GM21576 (cell line): ENCODE measurements around the gene TRIP12.
"Not testable (repeated sequence)": the region's sequence is repeated elsewhere in the genome, so short reads cannot be mapped to it uniquely, and the experiment has no call there.

Experiments used
- ATAC-seq: cut with Tn5 transposase; IDR thresholded peaks from one replicate; pipeline ENCODE4 v1.9.1; 2021; ENCODE audit warnings: mild to moderate bottlenecking, moderate library complexity; ENCODE audit not compliant: unreplicated experiment

Gene TRIP12

DNA sequence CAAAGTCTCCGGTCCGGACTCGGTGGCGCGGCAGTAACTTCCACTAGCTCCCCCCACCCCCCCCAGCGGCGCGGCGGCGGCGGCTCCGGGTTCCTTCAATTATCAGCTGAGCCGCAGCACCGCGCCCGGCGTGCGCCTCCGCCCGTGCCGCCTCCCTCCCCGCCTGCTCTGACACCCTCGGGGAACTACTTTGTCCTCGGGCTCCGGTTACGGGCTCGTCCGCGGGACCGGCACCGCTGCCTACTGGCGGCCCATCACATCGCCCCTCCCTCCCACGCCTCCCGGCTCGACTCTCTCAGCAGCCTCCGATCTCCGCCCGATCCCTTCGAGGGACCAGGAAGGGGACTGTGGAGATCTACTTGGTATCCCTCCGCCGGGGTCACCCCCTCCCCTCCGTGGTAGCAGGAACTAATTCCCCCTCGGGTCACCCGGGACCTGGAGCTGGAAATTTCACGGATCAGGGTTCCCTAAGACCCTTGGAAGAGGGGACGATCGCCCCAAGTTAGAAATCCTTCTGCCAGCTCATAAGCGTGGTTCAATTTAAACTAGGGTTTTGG lies at the start of gene TRIP12:
Gene TRIP12, minus strand, starts transcription at position 118 of the 557 bp plus-strand sequence. CDS start 41,930 bp downstream, outside the sequence.
- peak; percentile 66 for ATAC-seq

DNA sequence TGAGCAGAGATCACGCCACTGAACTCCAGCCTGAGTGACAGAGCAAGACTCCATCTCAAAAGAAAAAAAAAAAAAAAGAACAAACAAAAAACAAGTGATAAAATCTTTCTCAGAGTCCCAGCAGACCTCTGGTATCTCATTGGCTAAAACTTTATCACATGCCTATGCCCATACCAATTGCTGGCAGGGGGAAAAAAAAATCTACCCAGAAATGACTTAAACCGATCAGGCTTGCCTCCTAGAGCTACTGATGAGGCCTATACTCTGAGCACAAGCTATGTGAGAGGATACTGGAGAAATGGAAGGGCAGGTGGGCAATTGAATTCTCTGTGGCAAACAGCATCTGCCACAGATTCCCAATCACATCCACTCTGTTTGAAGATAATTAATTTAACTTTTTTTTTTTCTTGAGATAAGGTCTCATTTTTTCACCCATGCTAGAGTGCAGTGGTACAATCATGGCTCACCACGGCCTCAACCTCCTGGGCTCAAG lies 49.5 kb upstream of the TRIP12 start:
- no peak for ATAC-seq

DNA sequence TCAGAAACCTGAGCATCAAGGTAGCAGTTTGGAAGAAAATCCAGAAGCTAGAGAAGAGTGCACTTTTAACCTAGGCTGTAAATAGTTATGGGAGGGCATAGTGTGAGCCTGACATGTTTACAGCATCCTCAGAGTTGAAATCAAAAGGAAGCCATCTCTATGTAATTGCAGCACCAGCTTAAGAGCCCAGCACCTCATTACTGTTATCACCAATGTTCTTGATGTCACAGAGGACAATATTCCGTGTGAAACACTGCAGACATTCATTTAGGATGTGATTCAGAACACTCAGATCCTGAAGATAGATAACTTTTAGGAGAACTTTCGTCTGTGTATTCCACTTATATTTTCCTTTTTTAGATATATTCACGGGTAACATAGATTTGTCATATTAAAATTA lies 48.6 kb upstream of the TRIP12 start:
- no peak for ATAC-seq

DNA sequence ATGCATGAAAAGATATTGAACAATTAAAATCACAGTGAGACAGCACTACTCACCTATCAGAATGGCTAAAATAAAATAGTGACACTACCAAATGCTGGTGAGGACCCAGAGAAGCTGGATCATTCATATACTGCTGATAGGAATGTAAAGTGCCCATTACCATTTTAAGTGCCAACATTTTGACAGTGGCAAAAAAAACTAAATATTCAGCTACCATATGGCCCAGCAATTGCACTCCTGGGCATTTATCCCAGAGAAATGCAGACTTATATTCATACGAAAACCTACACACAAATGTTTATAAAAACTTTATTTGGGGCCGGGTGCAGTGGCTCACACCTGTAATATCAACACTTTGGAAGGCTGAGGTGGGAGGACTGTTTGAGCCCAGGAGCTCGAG lies 48.1 kb upstream of the TRIP12 start:
- ATAC-seq, result no peak

DNA sequence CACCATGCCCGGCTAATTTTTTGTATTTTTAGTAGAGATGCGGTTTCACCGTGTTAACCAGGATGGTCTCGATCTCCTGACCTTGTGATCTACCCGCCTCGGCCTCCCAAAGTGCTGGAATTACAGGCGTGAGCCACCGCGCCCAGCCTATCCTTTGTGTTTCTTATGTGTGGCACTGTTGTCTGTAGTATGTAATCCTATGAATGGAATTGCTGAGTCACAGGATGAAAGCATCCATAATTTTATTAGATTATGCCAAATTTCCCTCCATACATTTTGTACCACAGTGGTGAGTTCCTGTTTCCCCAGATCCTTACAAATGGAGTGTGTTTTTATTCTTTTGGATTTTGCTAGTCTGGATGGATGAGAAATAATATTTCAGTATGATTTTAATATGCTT lies 41.8 kb upstream of the TRIP12 start:
- ATAC-seq, result not testable (repeated sequence)

- ATAC-seq, result no peak
These were observed 34.7 kb upstream of the TRIP12 start for GRCh38 chr2:229956491-229956890.

DNA sequence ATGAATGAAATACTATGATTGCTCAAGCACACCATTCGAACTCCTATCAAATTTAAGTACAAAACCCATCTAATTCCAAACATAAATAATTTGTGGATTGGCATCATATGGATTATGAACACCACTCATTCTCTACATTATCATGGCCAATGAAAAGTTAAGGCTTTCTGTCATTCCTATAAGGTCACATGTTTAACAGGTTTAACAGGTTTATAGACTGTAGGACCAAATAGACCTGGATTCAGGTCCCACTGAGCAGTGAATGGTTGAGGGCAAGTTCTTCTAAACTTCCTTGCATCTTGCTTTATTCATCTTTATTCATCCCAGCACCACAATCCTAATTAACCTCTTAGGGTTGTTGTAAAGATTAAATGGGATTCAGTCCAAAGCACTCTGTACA lies 33.9 kb upstream of the TRIP12 start:
- ATAC-seq, result no peak

DNA sequence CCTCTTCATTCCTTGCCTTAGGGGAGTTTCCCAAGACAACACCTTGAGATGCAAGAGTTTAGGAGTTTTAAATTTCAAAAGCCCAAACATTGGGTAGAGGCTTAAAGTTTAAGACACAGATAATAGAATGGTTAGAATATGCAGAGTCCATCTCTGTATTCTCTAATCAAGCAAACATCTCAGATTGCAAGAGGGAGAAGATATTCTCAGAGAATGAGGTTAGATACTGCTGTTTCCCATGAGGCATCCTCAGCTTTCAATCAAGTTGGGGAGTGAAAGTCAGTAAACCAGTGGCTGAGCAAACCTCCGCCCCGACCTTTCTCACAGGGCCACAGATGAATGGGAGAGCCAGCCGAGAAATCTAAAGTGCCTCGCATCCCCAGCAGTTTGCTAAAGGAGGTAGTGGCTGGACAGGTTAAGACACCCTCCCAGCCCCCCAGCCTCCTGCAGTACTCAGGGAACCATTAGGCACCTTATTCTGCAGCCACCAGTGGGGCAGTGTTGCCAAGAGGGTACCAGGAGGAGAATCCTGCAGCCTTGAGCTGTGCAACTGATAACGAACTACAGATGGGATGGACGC lies 30.5 kb upstream of the TRIP12 start:
- ATAC-seq, result no peak

DNA sequence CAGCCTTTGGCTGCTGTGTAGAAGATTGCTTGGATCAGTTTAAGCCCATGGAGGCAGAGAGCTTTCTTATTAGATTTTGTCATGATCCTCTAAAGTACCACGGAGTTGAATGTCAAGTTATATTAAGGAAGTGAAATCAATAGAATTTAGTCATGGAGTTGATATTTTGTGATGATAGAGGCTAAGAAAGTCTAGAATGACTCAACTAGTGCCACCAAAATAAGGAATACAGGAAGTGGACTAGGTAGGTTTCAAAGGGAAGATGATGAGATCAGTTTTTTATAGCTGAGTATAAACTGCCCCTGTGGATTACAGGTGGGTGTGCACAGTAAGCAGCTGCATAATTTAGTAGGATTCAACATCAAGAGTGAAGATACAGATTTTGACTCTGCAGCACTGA lies 25.7 kb upstream of the TRIP12 start:
- peak; percentile 52 for ATAC-seq

DNA sequence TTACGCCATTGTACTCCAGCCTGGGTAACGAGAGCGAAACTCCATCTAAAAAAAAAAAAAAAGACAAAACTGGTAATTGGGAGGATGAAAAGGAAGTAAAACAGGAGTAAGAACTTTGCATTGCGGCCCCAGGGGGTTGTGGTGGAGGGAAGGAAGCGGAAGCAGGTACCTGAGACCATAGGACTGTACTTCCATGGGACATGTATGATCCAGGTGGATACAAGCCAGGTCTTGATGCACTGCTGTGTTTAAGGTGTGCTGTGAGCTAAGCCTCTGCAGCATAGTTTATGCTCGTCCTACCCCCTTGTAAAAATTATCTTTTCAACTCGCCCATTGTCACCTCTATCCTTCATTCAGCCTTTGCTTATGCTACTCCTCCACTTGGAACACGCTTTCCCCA lies 24.2 kb upstream of the TRIP12 start:
- ATAC-seq, result no peak

- no peak for ATAC-seq
These were observed 22.1 kb upstream of the TRIP12 start for GRCh38 chr2:229943770-229944449.

GRCh38 chr2:229943171-229943570 lies 21.4 kb upstream of the TRIP12 start:
- no peak for ATAC-seq

- no peak for ATAC-seq
These were observed 20.9 kb upstream of the TRIP12 start for GRCh38 chr2:229942671-229943070.

DNA sequence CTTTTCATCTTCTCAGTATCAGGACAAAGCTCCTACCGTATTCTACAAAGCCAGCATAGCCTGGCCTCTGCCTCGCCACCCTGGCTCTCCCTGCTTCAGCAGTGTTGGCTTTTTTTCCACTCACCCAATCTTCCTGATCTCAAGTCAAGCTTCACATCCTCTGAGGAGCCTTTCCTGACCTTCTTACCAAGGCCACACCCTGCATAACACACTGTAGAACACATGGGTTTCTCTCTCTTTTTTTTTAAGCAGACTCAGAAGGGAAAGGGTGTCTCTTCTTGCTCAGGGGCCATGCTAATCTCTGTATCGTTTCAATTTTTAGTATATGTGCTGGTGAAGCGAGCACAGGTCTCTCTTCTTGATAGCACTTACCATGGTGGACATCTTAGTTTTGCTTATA lies 15.7 kb upstream of the TRIP12 start:
- no peak for ATAC-seq

- ATAC-seq, result no peak
These were observed 9.4 kb upstream of the TRIP12 start for GRCh38 chr2:229931241-229931640.

DNA sequence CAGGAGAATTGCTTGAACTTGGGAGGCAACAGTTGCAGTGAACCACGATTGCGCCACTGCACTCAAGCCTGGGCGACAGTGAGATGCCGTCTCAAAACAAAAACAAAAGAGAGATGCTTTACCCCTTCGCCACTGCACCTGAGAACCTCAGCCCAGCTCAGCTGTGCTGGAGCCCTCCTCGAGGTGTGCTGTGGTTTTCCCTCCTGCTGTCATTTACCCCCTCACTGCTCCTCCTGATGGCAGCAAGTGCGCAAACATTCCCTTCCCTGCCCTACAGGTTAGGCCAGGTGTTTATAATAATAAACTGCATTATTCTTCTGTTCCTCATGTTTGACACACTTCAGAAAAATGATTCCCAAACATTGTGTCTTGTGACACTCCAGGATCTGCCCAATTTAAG lies 8.8 kb upstream of the TRIP12 start:
- no peak for ATAC-seq

DNA sequence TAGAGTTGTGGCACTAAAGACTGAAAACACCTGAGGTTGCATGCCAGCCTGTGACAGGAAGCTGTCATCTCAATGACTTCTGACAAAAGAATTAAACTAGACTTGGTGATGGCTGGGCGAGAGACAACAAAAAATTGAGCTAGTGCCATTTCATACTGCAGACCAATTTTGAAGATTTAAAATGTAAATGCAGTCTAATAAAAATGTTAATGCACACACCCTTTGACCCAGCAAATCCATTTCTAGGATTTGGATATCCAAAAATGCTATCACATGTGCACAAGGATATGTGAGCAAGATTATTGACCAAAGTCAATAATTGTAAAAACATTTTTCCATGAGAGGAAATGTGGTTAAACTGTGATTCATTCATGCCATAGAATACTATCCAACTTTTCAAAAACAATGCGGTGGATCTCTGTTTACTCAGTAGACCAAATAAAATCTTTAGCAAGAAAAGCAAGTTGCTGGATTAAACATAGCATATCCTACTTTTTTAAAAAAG lies 6.1 kb upstream of the TRIP12 start:
- ATAC-seq, result no peak

DNA sequence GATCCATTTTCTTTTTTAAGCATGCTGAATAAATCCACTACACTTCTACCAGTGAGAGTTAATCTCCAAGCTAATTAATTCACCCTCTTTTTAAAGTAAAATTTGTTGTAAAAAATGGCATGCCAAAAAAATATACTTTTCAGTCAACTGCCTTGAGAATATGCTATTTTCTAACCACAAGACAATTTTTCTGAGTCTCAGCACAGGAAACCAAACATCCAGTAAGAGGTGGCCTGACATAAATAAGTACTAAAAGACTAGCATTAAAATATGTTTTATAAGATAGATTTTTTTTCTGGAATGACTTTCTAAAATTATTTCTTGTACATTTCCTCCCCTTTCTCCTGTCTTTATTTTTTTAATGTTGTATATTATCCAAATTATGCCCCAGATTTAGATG lies 3.4 kb upstream of the TRIP12 start:
- no peak for ATAC-seq

- ATAC-seq, result not testable (repeated sequence)
These were observed 2.7 kb upstream of the TRIP12 start for GRCh38 chr2:229924541-229924940.

GRCh38 chr2:229922449-229923386 lies 909 bp upstream of the TRIP12 start, which contains the start of gene FBXO36:
Gene FBXO36 (plus strand): TSS chr2:229922503. CDS start chr2:229922514, 11 bp downstream.
- peak; percentile 63 for ATAC-seq
